Measurements from ENCODE around the gene SETD2.

GRCh38 chr3:46984591-46985459 is 179.1 kb downstream of the SETD2 start:
- TF ChIP-seq CTCF (IDR thresholded peaks at IDR 0.05; ENCODE audit: low read depth, low read length, poor library complexity, severe bottlenecking), result no peak
- no peak for TF ChIP-seq EZH2phosphoT487 (IDR thresholded peaks at IDR 0.05; ENCODE audit: borderline replicate concordance, low read length)

All from DOHH2 (cell line).